Stomach (tissue), 9 donors: Measurements from ENCODE around the gene STX2. TPM values are rescaled to one million over a fixed set of nuclear protein-coding genes. Genes with fewer than 3 reads are reported as not detected.

Experiments used
- DNase-seq, 2 donors: peaks; one replicate each; pipeline versions ENCODE4 v3.0.0 to v3.0.0-alpha.2; 2013 to 2019
- H3K27ac ChIP-seq, 5 donors: fragments of 200-600 bp in 4 of 5; sonication (generic) in 4 of 5; one replicate each; pipeline ENCODE4 v1.5.1; 2013 to 2019; ENCODE audit warnings: mild to moderate bottlenecking in 1 of 5, moderate library complexity in 1 of 5
- H3K27me3 ChIP-seq, 3 donors: fragments of 200-600 bp; sonication (generic); one replicate each; pipeline ENCODE4 v1.5.1; 2017 to 2019; ENCODE audit warnings: mixed run types in 1 of 3
- H3K36me3 ChIP-seq, 4 donors: fragments of 200-600 bp; sonication (generic); 1 replicate in 3 of 4; 2 replicates in 1 of 4; pipeline ENCODE4 v1.5.1; 2016 to 2019
- H3K4me1 ChIP-seq, 4 donors: fragments of 200-600 bp; sonication (generic); one replicate each; pipeline ENCODE4 v1.5.1; 2016 to 2019
- H3K4me3 ChIP-seq, 4 donors: fragments of 200-600 bp; sonication (generic) in 3 of 4; one replicate each; pipeline ENCODE4 v1.5.1; 2016 to 2019; ENCODE audit warnings: mild to moderate bottlenecking in 1 of 4
- H3K9me3 ChIP-seq, 4 donors: fragments of 200-600 bp; sonication (generic); one replicate each; pipeline ENCODE4 v1.5.1; 2016 to 2019
- EP300 ChIP-seq: sonication (generic); formaldehyde crosslinking; IDR thresholded peaks from one replicate; pipeline ENCODE4 v1.6.1; 2017; ENCODE audit warnings: antibody characterized with exemption
- POLR2A ChIP-seq, 4 donors: fragments of 450-650 bp; IDR thresholded peaks; one replicate each; pipeline ENCODE4 v1.6.1; 2016; ENCODE audit warnings: antibody characterized with exemption in 4 of 4, control low read depth in 2 of 4, mild to moderate bottlenecking in 1 of 4, moderate library complexity in 1 of 4
- POLR2AphosphoS5 ChIP-seq, 3 donors: sonication (generic); formaldehyde crosslinking; IDR thresholded peaks; one replicate each; pipeline ENCODE4 v1.6.1; 2016; ENCODE audit warnings: antibody characterized with exemption in 3 of 3
- WGBS, 5 donors: extraction: QIAGEN DNeasy Blood & Tissue Kit in 3 of 5; methylation state at CpG; one replicate each; pipeline versions ENCODE4 v1.1.5 to v1.1.7; 2013 to 2018; 5-methylcytosine and 5-hydroxymethylcytosine counted together
- intact Hi-C: fragments of 100-400 bp; cut with DNase I; formaldehyde crosslinking; loops from one replicate; pipeline ENCODE4 v1.15.1; 2023; ENCODE audit warnings: low total_unique reads
- polyA plus RNA-seq, 3 donors: library from polyadenylated mRNA; stranded (reverse); fragments of 200-250 nt; gene quantifications; one replicate each; pipeline ENCODE4 v1.2.3, GENCODE V29; 2013
- total RNA-seq, 5 donors: library from RNA; depleted of rRNA; stranded (reverse); fragments of >200 nt; gene quantifications; one replicate each; pipeline versions ENCODE4 v1.1.0 to v1.2.3, GENCODE V29; 2014 to 2016
- TF ChIP-seq, protein P1 (sequence below), 7 experiments: fragments of 450-650 bp in 4 of 7; fragments of 200-600 bp in 3 of 7; sonication (generic) in 3 of 7; IDR thresholded peaks; one replicate each; pipeline ENCODE4 v1.5.1; 2016 to 2019; ENCODE audit warnings: antibody characterized with exemption in 7 of 7, control low read depth in 2 of 7, mild to moderate bottlenecking in 1 of 7
- donor health status: healthy with polysubstance abuse.
- donor health status: Bipolar disorder and iron deficiency.
- donor health status: healthy.

STX2 gene
- total and polyA plus RNA-seq, 8 donors, result 5.3 to 27.2 (median 8.7) TPM

GRCh38 chr12:130818272-130818634 is 20.8 kb downstream of the STX2 start:
- Histone ChIP-seq H3K4me1 (peaks cover 4 to 15% (median 13%) of the 10 kb centered on the region in 4 donors), H3K36me3 (peaks cover 3 to 50% (median 29%) of the 10 kb centered on the region in 4 donors), H3K4me3 (peak overlapping the region; percentile 45 to 63 (median 48)), H3K27ac (peak overlapping the region; percentile 6 to 68 (median 51)), H3K9me3 (no peaks in the 10 kb centered on the region), H3K27me3 (no peaks in the 10 kb centered on the region)
- peak in 1 of 2 donors; percentile 30 for DNase-seq
- no peak for TF ChIP-seq POLR2AphosphoS5 (IDR thresholded peaks at IDR 0.05)
- no peak for TF ChIP-seq EP300
- TF ChIP-seq POLR2A (IDR thresholded peaks at IDR 0.05), result no peak
- TF ChIP-seq, protein P1, sequence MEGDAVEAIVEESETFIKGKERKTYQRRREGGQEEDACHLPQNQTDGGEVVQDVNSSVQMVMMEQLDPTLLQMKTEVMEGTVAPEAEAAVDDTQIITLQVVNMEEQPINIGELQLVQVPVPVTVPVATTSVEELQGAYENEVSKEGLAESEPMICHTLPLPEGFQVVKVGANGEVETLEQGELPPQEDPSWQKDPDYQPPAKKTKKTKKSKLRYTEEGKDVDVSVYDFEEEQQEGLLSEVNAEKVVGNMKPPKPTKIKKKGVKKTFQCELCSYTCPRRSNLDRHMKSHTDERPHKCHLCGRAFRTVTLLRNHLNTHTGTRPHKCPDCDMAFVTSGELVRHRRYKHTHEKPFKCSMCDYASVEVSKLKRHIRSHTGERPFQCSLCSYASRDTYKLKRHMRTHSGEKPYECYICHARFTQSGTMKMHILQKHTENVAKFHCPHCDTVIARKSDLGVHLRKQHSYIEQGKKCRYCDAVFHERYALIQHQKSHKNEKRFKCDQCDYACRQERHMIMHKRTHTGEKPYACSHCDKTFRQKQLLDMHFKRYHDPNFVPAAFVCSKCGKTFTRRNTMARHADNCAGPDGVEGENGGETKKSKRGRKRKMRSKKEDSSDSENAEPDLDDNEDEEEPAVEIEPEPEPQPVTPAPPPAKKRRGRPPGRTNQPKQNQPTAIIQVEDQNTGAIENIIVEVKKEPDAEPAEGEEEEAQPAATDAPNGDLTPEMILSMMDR (IDR thresholded peaks at IDR 0.05), result no peak
- intact Hi-C loops, result no loop called here
- 30 to 54% (median 35%) methylated on average over 11 to 14 of the region's 14 CpGs for WGBS, 5 donors

DNA sequence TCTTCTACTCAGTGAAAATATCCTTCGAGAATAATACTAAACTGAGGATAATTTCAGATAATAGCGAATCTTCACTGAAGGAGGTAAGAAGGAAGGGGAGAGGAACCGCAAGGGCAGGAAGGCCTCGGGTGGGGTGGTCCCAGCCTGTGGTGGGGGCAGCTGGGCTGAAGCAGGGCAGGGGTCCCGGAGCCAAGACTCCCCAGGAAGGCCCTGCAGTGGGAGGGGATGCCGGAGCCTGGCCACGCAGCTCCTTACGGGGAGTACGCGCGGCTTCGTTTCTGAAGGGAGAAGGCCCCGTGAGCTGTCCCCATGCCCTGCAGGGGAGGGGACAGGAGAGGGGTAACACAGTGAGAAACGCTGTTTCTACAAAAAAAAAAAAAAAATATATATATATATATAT is 21.2 kb downstream of the STX2 start:
- intact Hi-C loops, result no loop called here
- WGBS, 5 donors, result 87 to 95% (median 93%) methylated on average over 14 of the region's 14 CpGs

DNA sequence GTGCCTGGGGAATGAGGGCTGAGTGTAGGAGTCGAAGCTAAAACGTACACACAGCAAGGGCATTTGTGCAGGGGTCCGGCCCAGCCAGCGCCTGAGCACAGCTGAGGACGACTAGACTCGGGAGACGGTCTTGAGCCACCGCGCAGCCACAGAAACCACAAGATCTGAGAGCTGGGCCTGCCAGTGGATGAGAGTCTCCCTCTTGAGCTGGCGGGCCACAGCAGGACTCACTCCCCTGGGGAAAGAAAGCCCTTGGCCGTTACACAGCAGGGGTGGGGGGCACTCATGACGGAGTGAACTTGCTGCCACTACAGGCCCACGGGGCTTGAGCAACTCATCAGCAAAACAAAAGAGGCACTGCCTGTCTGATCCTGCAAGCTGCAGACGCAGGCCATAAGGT is 23.0 kb downstream of the STX2 start:
- TF ChIP-seq POLR2A (IDR thresholded peaks at IDR 0.05), result no peak
- no peak for TF ChIP-seq POLR2AphosphoS5 (IDR thresholded peaks at IDR 0.05)
- TF ChIP-seq, protein P1 (IDR thresholded peaks at IDR 0.05), result no peak
- TF ChIP-seq EP300, result no peak
- no peak overlapping the region for H3K4me3 ChIP-seq
- WGBS, 5 donors, result 79 to 90% (median 89%) methylated on average over 14 of the region's 14 CpGs
- H3K4me1 ChIP-seq, result peaks cover 4 to 15% (median 13%) of the 10 kb centered on the region in 4 donors
- H3K27ac ChIP-seq, result no peak overlapping the region
- H3K9me3 ChIP-seq, result no peaks in the 10 kb centered on the region
- intact Hi-C loops, result no loop called here
- peaks cover 0 to 43% (median 24%) of the 10 kb centered on the region in 4 donors for H3K36me3 ChIP-seq
- DNase-seq, result no peak
- no peaks in the 10 kb centered on the region for H3K27me3 ChIP-seq

More for the DNA sequence above, 21.2 kb downstream of the STX2 start:
- H3K4me1 ChIP-seq, result peaks cover 4 to 15% (median 13%) of the 10 kb centered on the region in 4 donors
- no peaks in the 10 kb centered on the region for H3K9me3 ChIP-seq
- H3K27ac ChIP-seq, result no peak overlapping the region
- H3K27me3 ChIP-seq, result no peaks in the 10 kb centered on the region
- peaks cover 0 to 48% (median 25%) of the 10 kb centered on the region in 4 donors for H3K36me3 ChIP-seq
- no peak for DNase-seq
- TF ChIP-seq, protein P1 (IDR thresholded peaks at IDR 0.05), result no peak
- TF ChIP-seq POLR2A (IDR thresholded peaks at IDR 0.05), result no peak
- TF ChIP-seq POLR2AphosphoS5 (IDR thresholded peaks at IDR 0.05), result no peak
- no peak for TF ChIP-seq EP300
- no peak overlapping the region for H3K4me3 ChIP-seq

DNA sequence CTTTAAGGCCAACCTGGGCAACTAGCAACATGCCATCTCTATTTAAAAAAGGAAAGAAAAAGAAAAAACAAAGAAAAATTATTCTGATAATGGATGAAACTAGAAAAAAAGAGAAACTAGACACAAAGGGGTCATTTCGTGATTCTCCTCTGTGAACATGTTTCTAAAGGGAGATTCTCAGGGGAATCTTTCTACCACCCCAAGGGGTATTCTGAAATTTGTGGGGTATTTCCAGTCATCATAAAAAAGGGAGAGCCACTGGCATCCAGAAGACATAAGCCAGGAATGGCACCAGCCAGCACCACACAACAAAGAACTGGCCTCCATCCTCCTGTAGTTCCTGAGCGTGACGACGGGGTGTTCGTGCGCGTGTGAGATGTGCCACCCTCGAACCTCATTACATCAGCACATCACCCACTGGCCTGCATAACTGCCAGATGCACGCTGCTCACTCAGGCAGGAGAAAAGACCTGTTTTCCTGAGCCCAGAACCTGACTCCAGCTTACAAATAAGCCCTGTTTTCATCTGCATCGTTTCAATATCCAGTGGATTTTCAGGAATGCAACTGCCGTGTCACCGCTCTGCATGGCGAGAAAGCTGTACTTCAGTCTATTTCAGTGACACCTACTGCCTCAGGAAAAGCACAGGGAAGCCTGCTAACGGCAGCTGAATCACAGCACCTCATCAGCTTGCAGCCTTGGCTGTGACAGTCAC is 23.9 kb downstream of the STX2 start:
- Histone ChIP-seq H3K4me1 (peaks cover 4 to 15% (median 13%) of the 10 kb centered on the region in 4 donors), H3K27me3 (no peaks in the 10 kb centered on the region), H3K27ac (no peak overlapping the region), H3K4me3 (no peak overlapping the region), H3K9me3 (no peaks in the 10 kb centered on the region), H3K36me3 (peaks cover 3 to 42% (median 27%) of the 10 kb centered on the region in 4 donors)
- peak in 1 of 2 donors; percentile 52 for DNase-seq
- no peak for TF ChIP-seq EP300
- no peak for TF ChIP-seq POLR2A (IDR thresholded peaks at IDR 0.05)
- no peak for TF ChIP-seq POLR2AphosphoS5 (IDR thresholded peaks at IDR 0.05)
- TF ChIP-seq, protein P1 (IDR thresholded peaks at IDR 0.05), result no peak
- 93 to 96% (median 94%) methylated on average over 14 of the region's 14 CpGs for WGBS, 5 donors
- intact Hi-C loops, result no loop called here
